Measurements from ENCODE around the gene TBC1D2.

The TBC1D2 gene

DNA sequence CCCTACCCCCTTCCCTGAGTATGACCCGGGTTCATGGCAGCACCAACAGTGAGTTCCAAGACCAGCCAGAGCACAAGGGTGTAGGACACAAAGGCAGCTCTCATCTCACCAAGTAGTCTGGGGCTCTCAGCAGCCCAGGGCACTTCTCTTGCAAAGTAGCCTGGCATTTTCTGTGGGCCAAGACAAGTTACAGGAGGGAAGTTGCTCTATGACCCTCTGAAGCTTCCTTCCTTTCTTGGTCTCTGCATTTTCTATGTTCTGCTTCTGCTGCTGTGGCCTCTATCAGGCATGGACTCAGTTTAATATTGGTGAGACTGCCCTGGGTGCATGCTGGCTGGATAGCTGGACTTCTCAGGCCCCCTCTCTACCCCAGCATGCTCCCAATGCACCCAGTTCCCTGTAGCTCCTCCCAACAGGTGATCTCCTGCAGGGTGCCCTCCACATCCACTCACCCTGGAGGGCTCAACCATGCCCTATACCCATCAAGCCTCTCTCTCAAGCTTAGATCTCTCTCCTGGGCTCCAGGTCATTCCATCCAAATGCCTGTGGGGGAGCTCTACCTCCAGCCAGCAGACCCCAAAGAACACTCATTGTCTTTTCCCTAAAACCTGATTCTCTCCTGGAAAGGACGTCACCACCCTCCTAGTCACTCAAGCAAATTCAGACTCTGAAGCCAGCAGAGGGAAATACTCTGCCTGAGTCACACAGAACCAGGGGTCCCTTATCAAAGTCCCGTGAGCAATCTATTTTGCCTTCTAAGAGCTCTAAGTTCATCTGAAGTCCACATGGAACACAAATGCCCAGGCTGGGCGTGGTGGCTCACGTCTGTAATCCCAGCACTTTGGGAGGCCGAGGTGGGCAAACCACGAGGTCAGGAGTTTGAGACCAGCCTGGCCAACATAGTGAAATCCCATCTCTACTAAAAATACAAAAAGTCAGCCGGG is 13.8 kb downstream of the TBC1D2 start:
- H3K9me3 ChIP-seq (ENCODE audit: low read depth, low read length): no peaks in the 10 kb centered on the region
- H3K36me3 ChIP-seq (ENCODE audit: insufficient read depth, low read length): no peaks in the 10 kb centered on the region
- H3K27ac ChIP-seq: no peak overlapping the region
- no peak overlapping the region for H3K4me3 ChIP-seq
- TF ChIP-seq FOXP2 (optimal IDR thresholded peaks at IDR 0.05; ENCODE audit: control extremely low read depth, extremely low read length, insufficient read depth) (no peak), POLR2AphosphoS5 (IDR thresholded peaks at IDR 0.05; ENCODE audit: borderline replicate concordance, low read depth, low read length) (no peak), EZH2 (IDR thresholded peaks at IDR 0.05) (no peak)
- no peak overlapping the region for H3K9ac ChIP-seq (ENCODE audit: insufficient read length)
- no peak for DNase-seq (ENCODE audit: low read depth, low spot score)

- TF ChIP-seq FOXP2 (optimal IDR thresholded peaks at IDR 0.05; ENCODE audit: control extremely low read depth, extremely low read length, insufficient read depth) (no peak), EZH2 (IDR thresholded peaks at IDR 0.05) (no peak), POLR2AphosphoS5 (IDR thresholded peaks at IDR 0.05; ENCODE audit: borderline replicate concordance, low read depth, low read length) (no peak)
- no peak for DNase-seq (ENCODE audit: low read depth, low spot score)
- no peak overlapping the region for H3K9ac ChIP-seq (ENCODE audit: insufficient read length)
- H3K4me3 ChIP-seq: no peak overlapping the region
- H3K27ac ChIP-seq: no peak overlapping the region
- H3K36me3 ChIP-seq (ENCODE audit: insufficient read depth, low read length): no peaks in the 10 kb centered on the region
- H3K9me3 ChIP-seq (ENCODE audit: low read depth, low read length): no peaks in the 10 kb centered on the region
Measured at GRCh38 chr9:98240475-98240874, 15.0 kb downstream of the TBC1D2 start.

- TF ChIP-seq EZH2 (IDR thresholded peaks at IDR 0.05): no peak
- TF ChIP-seq POLR2AphosphoS5 (IDR thresholded peaks at IDR 0.05; ENCODE audit: borderline replicate concordance, low read depth, low read length): no peak
- TF ChIP-seq FOXP2 (optimal IDR thresholded peaks at IDR 0.05; ENCODE audit: control extremely low read depth, extremely low read length, insufficient read depth): no peak
- no peak for DNase-seq (ENCODE audit: low read depth, low spot score)
- Histone ChIP-seq H3K9ac (ENCODE audit: insufficient read length) (no peak overlapping the region), H3K27ac (no peak overlapping the region), H3K9me3 (ENCODE audit: low read depth, low read length) (no peaks in the 10 kb centered on the region), H3K36me3 (ENCODE audit: insufficient read depth, low read length) (no peaks in the 10 kb centered on the region), H3K4me3 (no peak overlapping the region)
Measured at GRCh38 chr9:98236901-98237487, 18.5 kb downstream of the TBC1D2 start.

DNA sequence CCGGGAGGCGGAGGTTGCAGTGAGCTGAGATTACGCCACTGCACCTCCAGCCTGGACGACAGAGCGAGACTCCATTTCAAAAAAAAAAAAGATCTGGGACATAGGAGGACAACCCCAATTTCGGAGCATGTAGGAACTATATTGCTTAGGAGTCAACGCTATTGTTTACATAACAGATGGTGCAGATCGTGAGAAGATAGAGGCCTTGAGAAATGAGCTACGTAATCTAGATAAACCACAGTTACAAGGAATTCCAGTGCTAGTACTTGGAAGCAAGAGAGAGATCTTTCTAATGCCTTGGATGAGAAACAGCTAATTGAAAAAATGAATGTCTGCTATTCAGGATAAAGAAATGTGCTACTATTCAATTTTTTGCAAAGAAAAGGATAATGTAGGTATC is 20.3 kb downstream of the TBC1D2 start:
- TF ChIP-seq EZH2 (IDR thresholded peaks at IDR 0.05) (no peak), FOXP2 (optimal IDR thresholded peaks at IDR 0.05; ENCODE audit: control extremely low read depth, extremely low read length, insufficient read depth) (no peak), POLR2AphosphoS5 (IDR thresholded peaks at IDR 0.05; ENCODE audit: borderline replicate concordance, low read depth, low read length) (no peak)
- no peak overlapping the region for H3K27ac ChIP-seq
- no peak overlapping the region for H3K9ac ChIP-seq (ENCODE audit: insufficient read length)
- DNase-seq (ENCODE audit: low read depth, low spot score): no peak
- H3K4me3 ChIP-seq: no peak overlapping the region
- H3K36me3 ChIP-seq (ENCODE audit: insufficient read depth, low read length): no peaks in the 10 kb centered on the region
- H3K9me3 ChIP-seq (ENCODE audit: low read depth, low read length): no peaks in the 10 kb centered on the region

DNA sequence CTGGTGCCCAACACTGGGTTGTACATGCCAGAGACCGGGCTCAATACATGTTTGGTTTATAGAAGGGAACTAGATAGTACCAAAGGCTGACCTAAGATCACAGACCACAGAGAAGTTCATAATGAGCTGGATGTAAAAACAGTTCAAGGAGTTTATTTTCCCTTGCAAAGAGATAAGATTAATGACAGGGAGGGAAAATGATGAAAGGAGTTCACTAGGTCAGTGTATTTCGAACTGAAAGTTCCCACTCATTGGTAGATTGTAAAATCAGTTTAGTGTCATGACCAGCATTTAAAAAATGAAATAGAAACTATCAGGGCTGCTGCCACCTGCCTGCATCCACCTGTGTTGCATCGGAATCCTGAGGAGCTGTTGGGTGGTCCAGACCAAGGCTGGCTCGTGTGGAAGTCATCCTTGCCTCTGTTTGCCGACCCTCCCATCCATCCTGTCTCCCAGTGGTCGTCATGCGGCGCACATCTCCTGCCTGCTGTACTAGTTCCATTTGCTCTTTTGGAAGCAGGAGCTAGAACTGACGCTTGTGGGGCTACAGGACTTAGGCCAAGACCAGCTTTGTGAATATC is 21.1 kb downstream of the TBC1D2 start:
- no peak for TF ChIP-seq POLR2AphosphoS5 (IDR thresholded peaks at IDR 0.05; ENCODE audit: borderline replicate concordance, low read depth, low read length)
- TF ChIP-seq FOXP2 (optimal IDR thresholded peaks at IDR 0.05; ENCODE audit: control extremely low read depth, extremely low read length, insufficient read depth): no peak
- no peak for TF ChIP-seq EZH2 (IDR thresholded peaks at IDR 0.05)
- H3K9ac ChIP-seq (ENCODE audit: insufficient read length): no peak overlapping the region
- H3K9me3 ChIP-seq (ENCODE audit: low read depth, low read length): no peaks in the 10 kb centered on the region

DNA sequence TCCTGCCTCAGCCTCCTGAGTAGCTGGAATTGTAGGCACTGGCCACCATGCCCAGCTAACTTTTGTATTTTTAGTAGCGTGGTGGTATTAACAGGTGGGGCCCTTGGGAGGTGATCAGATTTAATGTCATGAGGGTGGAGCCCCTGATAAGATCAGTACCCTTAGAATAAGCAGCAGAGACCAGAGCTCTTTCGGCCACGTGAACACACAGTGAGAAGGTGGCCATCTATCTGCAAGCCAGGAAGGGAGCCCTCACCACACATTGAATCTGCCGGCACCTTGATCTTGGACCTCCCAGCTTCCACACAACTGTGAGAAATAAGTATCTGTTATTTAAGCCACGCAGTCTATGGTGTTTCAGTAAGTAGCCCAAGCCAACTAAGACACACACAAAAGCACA is 22.5 kb downstream of the TBC1D2 start:
- Histone ChIP-seq H3K4me3 (no peak overlapping the region), H3K36me3 (ENCODE audit: insufficient read depth, low read length) (no peaks in the 10 kb centered on the region), H3K9me3 (ENCODE audit: low read depth, low read length) (no peaks in the 10 kb centered on the region), H3K9ac (ENCODE audit: insufficient read length) (no peak overlapping the region), H3K27ac (no peak overlapping the region)
- DNase-seq (ENCODE audit: low read depth, low spot score): no peak
- TF ChIP-seq FOXP2 (optimal IDR thresholded peaks at IDR 0.05; ENCODE audit: control extremely low read depth, extremely low read length, insufficient read depth): no peak
- TF ChIP-seq POLR2AphosphoS5 (IDR thresholded peaks at IDR 0.05; ENCODE audit: borderline replicate concordance, low read depth, low read length): no peak
- TF ChIP-seq EZH2 (IDR thresholded peaks at IDR 0.05): no peak

More for the DNA sequence above, 21.1 kb downstream of the TBC1D2 start:
- no peak overlapping the region for H3K4me3 ChIP-seq
- H3K27ac ChIP-seq: no peak overlapping the region
- no peaks in the 10 kb centered on the region for H3K36me3 ChIP-seq (ENCODE audit: insufficient read depth, low read length)
- no peak for DNase-seq (ENCODE audit: low read depth, low spot score)

DNA sequence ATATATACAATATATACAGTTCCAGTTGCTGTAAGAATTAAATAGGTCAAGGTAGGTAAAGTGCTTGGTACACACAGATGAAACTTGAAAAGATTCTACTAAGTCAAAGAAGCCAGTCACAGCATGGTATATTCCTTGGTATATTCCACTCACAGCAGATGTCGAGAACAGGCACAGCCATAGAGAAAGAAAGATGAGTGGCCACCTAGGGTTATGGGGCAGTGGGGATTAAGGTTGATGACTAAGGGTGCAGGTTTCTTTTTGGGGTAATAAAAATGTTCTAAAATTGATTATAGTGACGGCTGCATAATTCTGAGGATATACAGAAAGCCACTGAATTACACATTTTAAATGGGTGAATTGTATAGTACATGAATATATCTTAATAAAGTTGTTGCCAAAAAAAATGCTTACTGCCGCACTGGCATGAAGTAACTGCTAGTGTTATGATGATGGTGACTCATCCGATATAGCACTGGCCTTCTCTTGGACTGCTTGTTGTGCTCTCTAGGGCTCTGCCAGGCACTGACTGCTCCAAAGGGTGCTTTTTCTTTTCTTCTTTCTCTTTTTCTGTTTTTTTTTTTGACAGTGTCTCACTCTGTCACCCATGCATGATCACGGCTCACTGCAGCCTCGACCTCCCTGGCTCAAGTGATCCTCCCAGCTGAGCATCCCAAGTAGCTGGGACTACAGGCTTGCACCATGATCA is 23.5 kb downstream of the TBC1D2 start:
- H3K27ac ChIP-seq: no peak overlapping the region
- TF ChIP-seq EZH2 (IDR thresholded peaks at IDR 0.05) (no peak), FOXP2 (optimal IDR thresholded peaks at IDR 0.05; ENCODE audit: control extremely low read depth, extremely low read length, insufficient read depth) (no peak), POLR2AphosphoS5 (IDR thresholded peaks at IDR 0.05; ENCODE audit: borderline replicate concordance, low read depth, low read length) (no peak)
- H3K9me3 ChIP-seq (ENCODE audit: low read depth, low read length): no peaks in the 10 kb centered on the region
- no peaks in the 10 kb centered on the region for H3K36me3 ChIP-seq (ENCODE audit: insufficient read depth, low read length)
- no peak for DNase-seq (ENCODE audit: low read depth, low spot score)
- no peak overlapping the region for H3K4me3 ChIP-seq
- H3K9ac ChIP-seq (ENCODE audit: insufficient read length): no peak overlapping the region

GRCh38 chr9:98230789-98231188 is 24.7 kb downstream of the TBC1D2 start:
- Histone ChIP-seq H3K36me3 (ENCODE audit: insufficient read depth, low read length) (no peaks in the 10 kb centered on the region), H3K9ac (ENCODE audit: insufficient read length) (no peak overlapping the region), H3K9me3 (ENCODE audit: low read depth, low read length) (no peaks in the 10 kb centered on the region), H3K27ac (no peak overlapping the region), H3K4me3 (no peak overlapping the region)
- no peak for TF ChIP-seq POLR2AphosphoS5 (IDR thresholded peaks at IDR 0.05; ENCODE audit: borderline replicate concordance, low read depth, low read length)
- no peak for TF ChIP-seq EZH2 (IDR thresholded peaks at IDR 0.05)
- no peak for TF ChIP-seq FOXP2 (optimal IDR thresholded peaks at IDR 0.05; ENCODE audit: control extremely low read depth, extremely low read length, insufficient read depth)
- DNase-seq (ENCODE audit: low read depth, low spot score): no peak

Measured in SK-N-MC (cell line).